ENCODE measurements around the gene RARS2.
A peak's percentile ranks its signal among the peaks of the same experiment; 100 is the strongest.
"Not testable (repeated sequence)": the region's sequence is repeated elsewhere in the genome, so short reads cannot be mapped to it uniquely, and the experiment has no call there.

The RARS2 gene

GRCh38 chr6:87589693-87590416, at the start of gene RARS2, which contains the start of gene ORC3:
RARS2 (minus strand) TSS chr6:87589987; CDS start chr6:87589957, 30 bp downstream.
ORC3 (plus strand) TSS chr6:87590135; CDS start chr6:87590169, 34 bp downstream.
- peak; percentile 86 for DNase-seq

- no peak for DNase-seq
These were observed 49.6 kb upstream of the RARS2 start for GRCh38 chr6:87639373-87639772.

GRCh38 chr6:87637106-87637505, 47.3 kb upstream of the RARS2 start:
- DNase-seq: no peak

- no peak for DNase-seq
These were observed 46.5 kb upstream of the RARS2 start for GRCh38 chr6:87636315-87636714.

GRCh38 chr6:87633851-87634250, 44.1 kb upstream of the RARS2 start:
- no peak for DNase-seq

GRCh38 chr6:87630746-87631145, 41.0 kb upstream of the RARS2 start:
- DNase-seq: no peak

GRCh38 chr6:87628881-87629280, 39.1 kb upstream of the RARS2 start:
- DNase-seq: no peak

GRCh38 chr6:87628424-87628823, 38.6 kb upstream of the RARS2 start:
- DNase-seq: no peak

GRCh38 chr6:87623248-87623647, 33.5 kb upstream of the RARS2 start:
- DNase-seq: no peak

- no peak for DNase-seq
These were observed 28.7 kb upstream of the RARS2 start for GRCh38 chr6:87618531-87618930.

- DNase-seq: no peak
These were observed 27.6 kb upstream of the RARS2 start for GRCh38 chr6:87617405-87617804.

- not testable (repeated sequence) for DNase-seq
These were observed 23.2 kb upstream of the RARS2 start for GRCh38 chr6:87613018-87613417.

GRCh38 chr6:87608802-87609201, 19.0 kb upstream of the RARS2 start:
- DNase-seq: no peak

GRCh38 chr6:87606199-87606598, 16.4 kb upstream of the RARS2 start:
- no peak for DNase-seq

- no peak for DNase-seq
These were observed 10.8 kb upstream of the RARS2 start for GRCh38 chr6:87600576-87600975.

GRCh38 chr6:87590990-87591389, 1.2 kb upstream of the RARS2 start:
- DNase-seq: no peak

- DNase-seq: no peak
These were observed 662 bp upstream of the RARS2 start for GRCh38 chr6:87590417-87590880.

- DNase-seq: no peak
These were observed 905 bp downstream of the RARS2 start for GRCh38 chr6:87588756-87589407.

- no peak for DNase-seq
These were observed 3.3 kb downstream of the RARS2 start for GRCh38 chr6:87586371-87587077.

- no peak for DNase-seq
These were observed 6.0 kb downstream of the RARS2 start for GRCh38 chr6:87583822-87584221.

GRCh38 chr6:87575423-87575822, 14.4 kb downstream of the RARS2 start:
- no peak for DNase-seq

- DNase-seq: no peak
These were observed 15.5 kb downstream of the RARS2 start for GRCh38 chr6:87574237-87574804.

- DNase-seq: no peak
These were observed 16.3 kb downstream of the RARS2 start for GRCh38 chr6:87573307-87574024.

Measured in NCI-H2227 treated with DMSO at 0.1 percent for 48 hours (cell line).